HL-60/S4 treated with retinoic acid at 250 ng/mL for 4 days and 3 days (cell line): ENCODE results near the gene ACSM3.
"Not testable (repeated sequence)": the region's sequence is repeated elsewhere in the genome, so short reads cannot be mapped to it uniquely, and the experiment has no call there.

Experiments
- in situ Hi-C: fragments of 300-500 bp; cut with MboI; formaldehyde crosslinking; loops from 2 replicates; pipeline ENCODE4 v1.7.0; 2022; ENCODE audit warnings: low sequenced_read_pairs

ACSM3 gene

DNA sequence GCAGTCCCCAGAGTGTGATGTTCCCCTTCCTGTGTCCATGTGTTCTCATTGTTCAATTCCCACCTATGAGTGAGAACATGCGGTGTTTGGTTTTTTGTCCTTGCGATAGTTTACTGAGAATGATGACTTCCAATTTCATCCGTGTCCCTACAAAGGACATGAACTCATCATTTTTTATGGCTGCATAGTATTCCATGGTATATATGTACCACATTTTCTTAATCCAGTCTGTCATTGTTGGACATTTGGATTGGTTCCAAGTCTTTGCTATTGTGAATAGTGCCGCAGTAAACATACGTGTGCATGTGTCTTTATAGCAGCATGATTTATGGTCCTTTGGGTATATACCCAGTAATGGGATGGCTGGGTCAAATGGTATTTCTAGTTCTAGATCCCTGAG lies 8.0 kb upstream of the ACSM3 start:
- in situ Hi-C loops: not testable (repeated sequence)

DNA sequence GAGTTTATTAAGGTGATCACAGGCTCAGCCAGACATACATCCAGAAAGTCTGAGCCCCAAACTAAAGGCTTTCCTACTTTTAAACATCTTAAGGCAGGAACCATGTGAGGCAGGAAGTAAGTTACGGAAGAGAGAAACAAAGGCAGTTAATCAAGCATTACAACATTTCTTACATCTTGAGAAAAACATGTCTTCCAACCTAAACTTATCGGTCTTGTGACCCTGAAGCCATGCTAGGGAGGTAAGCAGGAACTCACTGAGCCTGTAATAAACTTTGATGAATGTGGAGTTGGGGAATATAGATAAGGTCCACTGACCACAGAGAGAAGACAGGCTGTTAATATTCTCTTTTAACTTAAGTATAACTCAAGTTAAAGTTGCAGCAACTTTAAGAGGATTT lies 3.5 kb upstream of the ACSM3 start:
- in situ Hi-C loops: no loop called here

DNA sequence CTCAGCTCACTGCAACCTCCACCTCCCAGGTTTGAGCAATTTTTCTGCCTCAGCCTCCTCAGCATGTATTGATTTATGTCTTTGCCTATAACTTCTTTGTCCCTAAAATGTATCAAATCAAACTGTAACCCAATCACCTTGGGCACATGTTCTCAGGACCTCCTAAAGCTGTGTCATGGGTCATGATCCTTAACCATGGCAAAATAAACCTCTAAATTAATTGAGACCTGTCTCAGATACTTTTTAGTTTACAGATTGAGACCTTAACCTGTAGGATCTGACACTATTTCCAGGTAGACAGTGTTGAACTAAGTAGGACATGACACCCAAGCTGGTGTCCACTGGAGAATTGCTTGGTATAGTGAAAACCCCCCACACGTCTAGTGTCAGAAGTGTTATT lies 2.6 kb upstream of the ACSM3 start:
- in situ Hi-C loops: no loop called here

DNA sequence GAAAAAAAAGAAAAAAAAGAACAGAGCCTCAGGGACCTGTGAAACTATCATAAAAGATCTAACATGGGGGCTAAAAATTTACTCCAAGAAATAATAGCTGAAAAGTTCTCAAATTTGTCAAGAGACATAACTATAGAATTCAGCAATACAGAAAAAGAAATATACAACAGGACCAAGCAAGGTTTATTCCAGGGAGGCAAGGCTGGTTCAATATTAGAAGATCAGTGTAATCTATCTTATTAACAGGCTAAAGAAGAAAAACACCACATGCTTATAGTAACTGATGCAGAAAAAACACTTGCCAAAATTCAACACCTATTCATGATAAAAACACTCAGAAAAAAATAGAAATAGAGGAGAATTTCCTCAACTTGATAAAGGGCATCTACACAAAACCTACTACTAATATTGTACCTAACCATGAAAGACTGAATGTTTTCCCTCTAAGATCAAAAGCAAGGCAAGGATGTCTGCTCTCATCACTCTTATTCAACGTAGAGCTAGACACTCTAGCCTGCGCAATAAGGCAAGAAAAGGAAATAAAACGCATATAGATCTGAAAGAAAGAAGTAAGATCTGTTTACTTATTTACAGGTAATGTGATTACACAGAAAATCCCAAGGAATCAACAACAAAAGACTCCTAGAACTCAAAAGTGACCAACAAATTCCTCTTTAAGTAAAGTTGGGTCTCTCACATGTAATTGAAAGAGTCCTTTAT lies 1.2 kb upstream of the ACSM3 start:
- in situ Hi-C loops: no loop called here

DNA sequence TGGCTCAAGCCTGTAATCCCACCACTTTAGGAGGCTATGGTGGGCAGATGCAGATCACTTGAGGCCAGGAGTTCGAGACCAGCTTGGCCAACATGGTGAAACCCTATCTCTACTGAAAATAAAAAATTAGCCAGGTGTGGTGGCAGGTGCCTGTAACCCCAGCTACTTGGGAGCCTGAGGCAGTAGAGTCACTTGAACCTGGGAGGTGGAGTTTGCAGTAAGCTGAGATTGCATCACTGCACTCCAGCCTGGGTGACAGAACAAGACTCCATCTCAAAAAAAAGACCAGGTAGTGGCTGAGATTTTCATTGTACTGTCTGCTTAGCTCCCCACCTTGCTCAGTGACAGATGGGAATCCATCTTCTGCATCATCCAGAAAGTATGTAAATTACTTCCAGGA lies 634 bp downstream of the ACSM3 start:
- in situ Hi-C loops: not testable (repeated sequence)

DNA sequence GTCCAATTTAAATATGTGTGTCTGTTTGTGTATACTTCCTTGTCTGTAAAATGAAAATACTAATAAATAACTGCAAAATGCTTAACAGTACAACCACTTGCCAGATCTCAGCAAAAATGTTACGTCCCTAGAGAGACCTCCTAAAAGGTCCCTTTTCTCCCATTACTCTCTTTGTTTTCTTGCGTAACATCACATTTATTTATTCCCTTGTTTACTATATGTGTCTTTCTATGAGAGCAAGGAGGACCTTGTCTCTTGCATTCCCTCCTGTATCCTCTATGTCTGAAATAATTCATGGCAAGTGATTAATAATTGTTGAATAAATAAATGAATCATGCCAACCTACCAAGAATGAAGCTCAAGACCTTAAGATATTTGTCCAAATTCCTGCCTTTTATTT lies 1.9 kb downstream of the ACSM3 start:
- in situ Hi-C loops: no loop called here

DNA sequence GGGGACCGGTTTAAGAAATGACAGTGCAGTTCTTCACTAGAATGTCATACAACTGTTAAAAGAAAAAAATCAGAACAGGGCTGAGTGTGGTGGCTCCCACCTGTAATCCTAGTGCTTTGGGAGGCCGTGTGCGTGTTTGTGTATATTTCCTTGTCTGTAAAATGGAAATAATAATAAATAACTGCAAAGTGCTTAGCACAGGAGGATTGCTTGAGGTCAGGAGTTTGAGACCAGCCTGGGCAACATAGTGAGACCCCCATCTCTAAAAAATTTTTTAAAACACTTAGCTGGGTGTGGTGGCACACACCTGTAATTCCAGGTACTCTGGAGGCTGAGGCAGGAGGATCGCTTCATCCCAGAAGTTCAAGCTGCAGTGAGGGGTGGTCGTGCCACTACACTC lies 2.5 kb downstream of the ACSM3 start:
- in situ Hi-C loops: no loop called here

DNA sequence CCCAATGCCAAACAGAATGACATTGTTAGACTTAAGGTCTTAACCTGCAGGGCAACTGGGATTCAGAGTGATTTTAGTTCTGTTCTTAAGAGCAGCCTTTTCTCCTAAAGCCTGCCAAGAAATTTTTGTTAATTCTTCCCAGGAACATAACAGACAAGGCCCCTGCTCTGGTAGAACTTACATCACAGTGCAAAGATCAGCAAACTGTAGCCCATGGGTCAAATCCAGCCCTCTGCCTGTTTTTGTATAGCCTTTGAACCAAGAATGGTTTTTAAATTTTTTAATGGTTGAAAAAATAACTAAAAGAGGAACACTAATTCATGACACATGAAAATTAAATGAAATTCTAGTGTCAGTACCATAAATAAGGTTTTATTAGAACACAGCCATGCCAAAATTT lies 3.8 kb downstream of the ACSM3 start:
- in situ Hi-C loops: no loop called here

DNA sequence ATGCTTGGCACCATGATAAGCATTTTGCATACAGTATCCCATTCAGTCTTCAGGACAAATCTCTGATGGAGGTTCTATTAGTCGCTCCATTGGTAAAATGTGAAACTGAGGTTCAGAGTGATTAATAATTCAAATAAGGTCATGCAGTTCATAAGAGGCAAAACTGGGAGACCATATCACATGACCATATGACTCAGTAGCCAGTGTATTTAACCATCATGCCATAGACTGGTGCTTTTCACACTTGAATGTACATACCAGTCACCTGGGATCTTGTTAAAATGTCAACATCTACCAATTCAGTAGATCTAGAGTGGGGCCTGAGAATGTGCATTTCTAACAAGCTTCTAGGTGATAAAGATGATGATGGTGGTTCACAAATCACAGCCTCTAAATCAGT lies 4.3 kb downstream of the ACSM3 start:
- in situ Hi-C loops: no loop called here

DNA sequence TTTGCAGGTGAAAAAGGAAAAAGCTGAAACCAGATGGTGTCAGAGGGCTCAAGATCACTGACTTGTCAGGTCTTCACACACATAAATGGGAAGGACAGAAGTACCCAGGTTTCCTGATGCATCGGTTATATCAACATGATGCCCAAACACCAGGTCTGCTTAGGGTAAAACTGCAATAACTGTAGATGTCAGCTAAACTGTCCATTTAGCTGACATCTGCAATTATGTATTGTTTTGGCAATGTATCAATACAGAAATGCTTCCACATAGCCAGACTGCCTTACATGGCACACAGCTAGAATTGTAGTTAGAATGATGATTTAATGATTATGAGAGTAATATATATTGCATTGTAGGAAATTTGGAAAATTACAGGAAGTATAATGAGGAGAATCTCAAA lies 5.0 kb downstream of the ACSM3 start:
- in situ Hi-C loops: no loop called here

DNA sequence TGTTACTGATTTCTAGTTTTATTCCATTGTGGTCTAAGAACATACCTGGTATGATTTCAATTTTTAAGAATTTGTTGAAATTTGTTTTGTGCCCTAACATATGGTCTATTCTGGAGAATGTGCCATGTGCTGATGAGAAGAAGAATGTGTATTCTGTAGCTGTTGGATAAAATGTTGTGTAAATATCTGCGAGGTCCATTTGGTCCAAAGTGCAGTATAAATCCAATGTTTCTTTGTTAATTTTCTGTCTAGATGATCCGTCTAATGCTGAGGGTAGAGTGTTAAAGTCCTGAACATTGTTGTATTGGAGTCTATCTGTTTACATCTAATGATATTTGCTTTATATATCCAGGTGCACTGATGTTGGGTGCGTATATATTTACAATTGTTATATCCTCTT lies 9.9 kb downstream of the ACSM3 start:
- in situ Hi-C loops: no loop called here

DNA sequence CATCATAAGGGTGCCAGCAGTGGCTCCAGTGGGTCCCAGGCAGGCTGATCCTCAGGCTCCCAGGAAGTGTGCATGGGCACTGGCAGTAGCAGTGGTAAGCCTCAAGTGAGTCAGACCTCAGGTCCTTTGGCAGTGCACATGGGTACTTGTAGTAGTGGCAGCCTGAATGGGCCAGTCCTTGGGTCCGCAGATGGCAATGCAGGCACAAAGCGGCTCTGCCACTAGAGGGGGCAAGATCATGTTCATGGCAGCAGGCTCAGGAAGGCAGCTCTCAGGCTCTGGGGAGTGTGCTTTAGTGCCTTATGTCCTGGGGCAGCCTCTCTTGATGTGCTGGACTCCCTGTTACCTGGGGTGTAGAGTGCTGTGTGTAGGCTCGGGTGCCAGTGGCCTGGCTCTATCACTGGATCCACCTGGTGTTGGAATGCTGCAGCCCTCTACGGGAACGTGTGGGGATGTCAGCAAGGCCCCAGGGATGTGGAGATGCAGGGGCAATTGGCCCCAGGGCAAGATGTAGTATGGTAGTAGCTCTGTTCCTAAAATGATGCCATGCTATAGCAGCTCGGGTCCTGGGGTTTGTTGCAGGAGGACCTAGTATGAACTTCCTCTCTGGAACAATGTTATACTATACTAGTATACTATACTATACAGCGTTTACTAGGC lies 11.0 kb downstream of the ACSM3 start:
- in situ Hi-C loops: no loop called here

DNA sequence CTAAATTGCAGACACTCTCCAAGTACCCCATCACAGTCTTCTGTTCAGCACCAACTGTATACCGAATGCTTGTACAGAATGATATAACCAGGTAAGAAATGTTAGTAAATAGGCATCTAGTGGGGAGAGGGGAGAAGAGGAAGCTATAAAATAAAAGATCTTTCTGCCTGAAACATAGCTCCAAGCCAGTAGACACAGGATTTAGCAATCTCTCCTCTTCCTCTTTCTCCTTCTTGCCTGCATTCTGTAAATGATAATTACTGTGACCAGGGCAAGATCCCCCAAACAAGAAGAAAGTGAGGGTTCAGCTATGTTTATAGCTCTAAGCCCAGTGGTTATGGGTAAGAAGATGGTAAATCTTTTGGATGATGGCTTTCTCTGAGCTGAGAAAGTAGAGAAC lies 17.9 kb downstream of the ACSM3 start:
- in situ Hi-C loops: no loop called here

DNA sequence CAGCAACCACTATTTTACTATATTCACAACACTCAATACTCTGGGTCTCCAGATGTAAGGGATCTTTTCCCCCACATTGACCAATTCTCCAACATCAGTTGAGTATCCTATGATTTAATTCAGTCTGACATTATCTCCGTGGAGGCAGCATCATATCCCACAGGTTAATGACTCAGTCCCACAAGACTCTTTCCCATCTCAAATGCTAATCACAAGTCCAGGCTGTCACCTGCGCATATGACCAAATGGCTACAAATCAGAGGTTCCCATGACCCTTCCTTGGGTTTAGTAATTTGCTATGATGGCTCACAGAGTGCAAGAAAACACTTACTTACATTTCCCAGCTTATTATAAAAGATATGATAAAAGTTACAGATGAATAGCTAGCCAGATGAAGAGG lies 18.7 kb downstream of the ACSM3 start:
- in situ Hi-C loops: no loop called here

DNA sequence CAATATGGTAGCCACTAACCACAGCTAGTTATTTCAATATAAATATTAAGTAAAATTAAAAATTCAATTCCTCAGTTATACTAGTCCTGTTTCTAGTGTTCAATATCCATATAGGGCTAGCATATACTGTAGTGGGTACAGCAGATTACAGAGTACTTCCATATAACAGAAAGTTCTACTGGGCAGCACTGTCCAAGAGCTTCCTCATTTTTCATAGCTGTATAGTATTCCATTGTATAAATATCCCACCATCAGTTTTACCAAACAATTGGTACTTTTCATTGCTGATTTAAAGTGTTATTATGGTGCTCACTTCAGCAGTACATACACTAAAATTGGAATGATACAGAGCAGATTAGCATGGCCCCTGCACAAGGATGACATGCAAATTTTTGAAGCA lies 20.4 kb downstream of the ACSM3 start:
- in situ Hi-C loops: no loop called here

DNA sequence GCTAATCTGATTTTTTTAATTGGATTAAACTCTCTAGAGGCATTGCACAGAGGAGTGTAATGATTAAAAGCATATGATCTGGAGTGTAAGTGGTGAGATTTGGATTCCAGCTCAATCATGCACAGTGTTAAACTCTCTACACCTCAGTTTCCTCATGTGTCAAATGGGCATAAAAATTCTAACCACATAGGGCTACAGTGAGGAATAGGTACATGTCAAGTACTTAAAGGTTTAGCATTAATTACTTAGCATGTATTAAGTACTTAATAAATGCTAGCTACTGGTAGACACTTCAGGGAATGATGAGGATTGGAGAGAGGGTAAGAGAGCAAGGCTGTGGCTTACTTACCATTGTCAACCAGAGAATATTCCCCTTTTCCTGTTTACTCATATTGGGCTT lies 25.3 kb downstream of the ACSM3 start:
- in situ Hi-C loops: no loop called here

DNA sequence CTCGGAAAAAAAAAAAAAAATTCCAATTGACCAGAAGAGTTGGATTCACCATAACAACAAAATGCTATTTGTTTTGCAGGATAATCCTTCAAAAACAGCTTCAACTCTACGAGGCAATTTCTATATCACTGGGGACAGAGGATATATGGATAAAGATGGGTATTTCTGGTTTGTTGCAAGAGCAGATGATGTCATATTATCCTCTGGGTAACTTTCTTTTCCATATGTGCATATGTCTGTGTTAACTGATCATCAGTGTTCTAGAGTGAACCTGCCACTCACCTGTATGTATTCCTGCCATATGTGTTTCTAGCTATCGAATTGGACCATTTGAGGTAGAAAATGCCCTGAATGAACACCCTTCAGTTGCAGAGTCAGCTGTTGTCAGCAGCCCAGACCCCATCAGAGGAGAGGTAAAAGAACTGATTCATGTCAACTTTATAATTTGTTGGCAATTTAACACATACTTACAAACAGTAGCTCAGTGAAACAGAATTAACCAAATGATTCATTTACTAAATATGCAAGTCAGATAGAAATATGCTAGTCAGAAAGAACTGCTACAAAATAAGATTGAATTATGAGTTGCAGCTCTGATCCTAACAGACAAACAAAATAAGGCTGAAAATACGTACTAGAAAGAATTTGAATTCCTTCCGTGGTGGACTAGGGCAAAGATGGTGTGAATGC lies 28.3 kb downstream of the ACSM3 start:
- in situ Hi-C loops: no loop called here

DNA sequence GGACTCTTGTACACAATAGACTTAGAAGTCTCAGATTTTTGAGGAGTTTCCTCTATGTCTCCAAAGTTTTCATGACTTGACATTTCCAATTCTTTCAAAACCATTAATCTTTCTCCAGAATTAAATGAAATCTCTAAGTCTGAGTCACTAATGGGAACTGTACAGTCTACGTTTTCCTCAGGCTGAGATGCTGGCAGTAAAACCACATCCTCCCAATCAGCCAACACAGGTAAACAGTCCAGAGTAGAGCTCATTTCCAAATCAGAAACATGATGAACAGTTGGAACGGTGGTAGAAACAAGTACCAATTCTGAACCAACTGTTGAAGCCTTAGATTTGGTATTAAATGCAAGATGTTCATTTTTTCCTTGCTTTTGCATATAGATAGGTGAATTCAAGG lies 34.5 kb downstream of the ACSM3 start:
- in situ Hi-C loops: no loop called here

DNA sequence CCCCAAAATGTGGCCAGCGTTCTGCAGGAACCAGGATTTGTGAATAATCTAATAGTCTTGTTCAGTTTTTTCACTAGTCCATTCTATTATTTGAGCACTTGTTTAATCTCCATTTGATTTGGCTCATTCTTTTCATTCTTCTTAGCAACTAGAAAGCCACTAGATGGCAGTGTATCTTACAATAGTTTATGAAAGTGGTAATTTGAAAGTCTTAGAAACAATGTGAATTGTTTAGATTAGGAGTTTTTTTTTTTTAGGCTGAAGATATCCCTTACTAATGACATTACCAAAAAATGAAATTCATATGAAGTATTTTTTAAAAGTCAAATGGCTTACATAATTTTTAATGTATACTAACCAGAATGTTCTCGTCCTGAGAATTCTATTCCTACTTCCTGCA lies 35.8 kb downstream of the ACSM3 start:
- in situ Hi-C loops: no loop called here

DNA sequence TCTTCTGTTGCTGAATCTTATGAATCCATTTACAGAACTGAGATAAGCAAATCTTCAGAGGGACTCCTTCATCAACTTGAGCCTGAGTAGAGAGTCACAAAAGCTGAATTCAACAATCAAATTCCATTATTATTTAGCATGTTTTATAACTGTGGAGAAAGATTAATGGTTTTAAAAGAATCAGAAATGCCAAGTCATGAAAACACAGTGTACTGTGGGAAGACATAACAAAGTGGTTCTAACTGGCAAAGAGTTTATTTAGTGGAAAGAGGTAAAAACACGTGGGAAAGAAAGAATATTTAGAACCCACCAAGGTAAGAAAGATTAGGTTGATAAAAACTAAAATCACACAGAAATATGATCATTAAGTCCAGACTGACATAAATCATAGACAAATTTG lies 37.5 kb downstream of the ACSM3 start:
- in situ Hi-C loops: loop anchor here (25.0 kb wide), 1 partner anchor 1411 kb away; the partner anchor contains the start of gene EEF2K

DNA sequence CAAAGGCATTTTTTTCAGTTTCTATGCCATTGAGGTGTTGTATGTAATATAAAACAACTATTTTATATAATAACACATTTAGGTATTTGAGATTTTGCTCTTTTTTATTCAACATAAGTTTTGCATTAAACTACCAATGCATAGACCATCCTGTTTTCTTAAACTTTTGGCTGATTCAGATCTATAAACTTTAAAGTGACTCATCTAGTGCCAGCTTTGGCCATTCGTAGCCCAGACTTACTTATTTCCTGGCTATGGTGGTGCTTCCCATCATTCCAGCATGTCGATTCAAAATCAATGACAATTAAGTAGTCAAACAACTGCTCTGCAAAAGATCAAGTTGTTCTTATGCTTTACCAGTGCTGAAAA lies 39.4 kb downstream of the ACSM3 start:
- in situ Hi-C loops: loop anchor here (25.0 kb wide), 1 partner anchor 1409 kb away; the partner anchor contains the start of gene EEF2K

DNA sequence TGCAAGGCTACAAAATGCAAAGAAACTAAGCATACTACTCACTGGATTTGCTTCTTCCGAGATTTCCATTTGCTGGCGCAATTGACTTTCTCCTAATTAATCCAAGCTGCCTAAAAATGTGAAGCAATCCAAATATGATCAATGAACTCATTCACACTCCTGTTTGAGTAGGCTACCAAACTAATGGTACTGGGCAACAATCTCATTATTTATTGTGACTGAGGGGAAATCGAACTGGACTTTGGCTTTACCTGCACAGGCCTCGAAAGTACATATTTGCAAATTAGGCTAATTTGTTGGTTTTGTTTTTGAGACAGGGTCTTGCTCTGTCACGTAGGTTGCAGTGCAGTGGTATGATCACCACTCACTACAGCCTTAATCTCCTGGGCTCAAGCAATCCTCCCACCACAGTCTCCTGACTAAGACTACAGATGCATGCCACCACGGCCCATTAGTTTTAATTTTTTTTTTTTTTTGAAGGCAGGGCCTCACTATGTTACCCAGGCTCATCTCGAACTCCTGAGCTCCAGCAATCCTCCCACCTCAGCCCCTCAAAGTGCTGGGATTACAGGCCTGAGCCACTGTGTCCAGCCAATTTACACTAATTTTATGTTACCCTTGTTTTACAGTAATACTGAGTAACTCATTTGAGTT lies 39.9 kb downstream of the ACSM3 start:
- in situ Hi-C loops: loop anchor here (25.0 kb wide), 1 partner anchor 1409 kb away; the partner anchor contains the start of gene EEF2K
